Measurements from ENCODE around the gene GREB1L. TPM values are rescaled to one million over a fixed set of nuclear protein-coding genes. Genes with fewer than 3 reads are reported as not detected.

The GREB1L gene
- total and polyA plus RNA-seq, 2 experiments from 2014 or later: 1.9 to 3.0 TPM

- Histone ChIP-seq H3K27me3 (replicated peaks; ENCODE audit: insufficient read depth) (no peaks in the 10 kb centered on the region), H3K27ac (no peak overlapping the region), H3K4me3 (no peak overlapping the region), H3K4me1 (ENCODE audit: insufficient read depth) (no peaks in the 10 kb centered on the region), H3K9me3 (ENCODE audit: low read depth) (no peaks in the 10 kb centered on the region), H2AFZ (no peak overlapping the region), H3K9ac (no peak overlapping the region), H3K4me2 (ENCODE audit: unreplicated experiment) (no peak overlapping the region), H4K20me1 (ENCODE audit: insufficient read depth) (no peaks in the 10 kb centered on the region), H3F3A (ENCODE audit: insufficient read depth) (no peaks in the 10 kb centered on the region), H3K9me2 (ENCODE audit: insufficient read depth) (no peaks in the 10 kb centered on the region), H3K79me2 (ENCODE audit: insufficient read depth) (no peaks in the 10 kb centered on the region), H3K36me3 (ENCODE audit: low read depth) (no peaks in the 10 kb centered on the region)
- in situ Hi-C loops (cut with MboI): loop anchor here (25.0 kb wide), 1 partner anchor 236 kb away; no protein-coding TSS in a partner anchor
- peak; percentile 44 for DNase-seq
- no peak for TF ChIP-seq EZH2phosphoT487 (IDR thresholded peaks at IDR 0.05; ENCODE audit: insufficient read depth, low read depth)
- no peak for TF ChIP-seq EZH2 (IDR thresholded peaks at IDR 0.05; ENCODE audit: insufficient read depth, poor library complexity, severe bottlenecking)
These were observed 206.3 kb downstream of the GREB1L start for GRCh38 chr18:21448299-21448698.

GRCh38 chr18:21449367-21450290, 207.6 kb downstream of the GREB1L start:
- Histone ChIP-seq H3K36me3 (ENCODE audit: low read depth) (no peaks in the 10 kb centered on the region), H3K9me3 (ENCODE audit: low read depth) (no peaks in the 10 kb centered on the region), H3F3A (ENCODE audit: insufficient read depth) (no peaks in the 10 kb centered on the region), H3K4me2 (ENCODE audit: unreplicated experiment) (no peak overlapping the region), H3K4me3 (no peak overlapping the region), H3K9ac (no peak overlapping the region), H2AFZ (no peak overlapping the region), H4K20me1 (ENCODE audit: insufficient read depth) (no peaks in the 10 kb centered on the region), H3K4me1 (ENCODE audit: insufficient read depth) (no peaks in the 10 kb centered on the region), H3K27me3 (replicated peaks; ENCODE audit: insufficient read depth) (no peaks in the 10 kb centered on the region), H3K27ac (no peak overlapping the region), H3K9me2 (ENCODE audit: insufficient read depth) (no peaks in the 10 kb centered on the region), H3K79me2 (ENCODE audit: insufficient read depth) (no peaks in the 10 kb centered on the region)
- DNase-seq: no peak
- WGBS, 2 experiments (ENCODE audit: low coverage in 1 of 2, low lambda C conversion rate in 2 of 2, missing lambda C conversion rate in 2 of 2): 78 to 81% methylated on average over 5 of the region's 5 CpGs
- TF ChIP-seq EZH2 (IDR thresholded peaks at IDR 0.05; ENCODE audit: insufficient read depth, poor library complexity, severe bottlenecking) (no peak), EZH2phosphoT487 (IDR thresholded peaks at IDR 0.05; ENCODE audit: insufficient read depth, low read depth) (no peak)
- in situ Hi-C loops (cut with MboI): loop anchor here (25.0 kb wide), 1 partner anchor 237 kb away; no protein-coding TSS in a partner anchor

- H3K36me3 ChIP-seq (ENCODE audit: low read depth): no peaks in the 10 kb centered on the region
- DNase-seq: no peak
- in situ Hi-C loops (cut with MboI): no loop called here
- WGBS, 2 experiments (ENCODE audit: low coverage in 1 of 2, low lambda C conversion rate in 2 of 2, missing lambda C conversion rate in 2 of 2): 50 to 54% methylated on average over 2 of the region's 2 CpGs
- no peak overlapping the region for H2AFZ ChIP-seq
- no peaks in the 10 kb centered on the region for H3F3A ChIP-seq (ENCODE audit: insufficient read depth)
- H3K79me2 ChIP-seq (ENCODE audit: insufficient read depth): no peaks in the 10 kb centered on the region
- no peak overlapping the region for H3K27ac ChIP-seq
- no peak overlapping the region for H3K4me3 ChIP-seq
- no peak for TF ChIP-seq EZH2 (IDR thresholded peaks at IDR 0.05; ENCODE audit: insufficient read depth, poor library complexity, severe bottlenecking)
- no peak for TF ChIP-seq EZH2phosphoT487 (IDR thresholded peaks at IDR 0.05; ENCODE audit: insufficient read depth, low read depth)
- H3K9me3 ChIP-seq (ENCODE audit: low read depth): no peaks in the 10 kb centered on the region
- H3K4me2 ChIP-seq (ENCODE audit: unreplicated experiment): no peak overlapping the region
- H3K4me1 ChIP-seq (ENCODE audit: insufficient read depth): no peaks in the 10 kb centered on the region
- no peaks in the 10 kb centered on the region for H3K9me2 ChIP-seq (ENCODE audit: insufficient read depth)
- no peaks in the 10 kb centered on the region for H3K27me3 ChIP-seq (replicated peaks; ENCODE audit: insufficient read depth)
- no peak overlapping the region for H3K9ac ChIP-seq
- no peaks in the 10 kb centered on the region for H4K20me1 ChIP-seq (ENCODE audit: insufficient read depth)
These were observed 208.5 kb downstream of the GREB1L start for GRCh38 chr18:21450503-21450902.

GRCh38 chr18:21450913-21451312, 208.9 kb downstream of the GREB1L start:
- no peaks in the 10 kb centered on the region for H3K9me2 ChIP-seq (ENCODE audit: insufficient read depth)
- no peaks in the 10 kb centered on the region for H3K27me3 ChIP-seq (replicated peaks; ENCODE audit: insufficient read depth)
- H3K27ac ChIP-seq: no peak overlapping the region
- H3K9me3 ChIP-seq (ENCODE audit: low read depth): no peaks in the 10 kb centered on the region
- WGBS, 2 experiments (ENCODE audit: low coverage in 1 of 2, low lambda C conversion rate in 2 of 2, missing lambda C conversion rate in 2 of 2): 94 to 100% methylated on average over 1 of the region's 1 CpG
- H2AFZ ChIP-seq: no peak overlapping the region
- TF ChIP-seq EZH2 (IDR thresholded peaks at IDR 0.05; ENCODE audit: insufficient read depth, poor library complexity, severe bottlenecking) (no peak), EZH2phosphoT487 (IDR thresholded peaks at IDR 0.05; ENCODE audit: insufficient read depth, low read depth) (no peak)
- no peak overlapping the region for H3K9ac ChIP-seq
- no peaks in the 10 kb centered on the region for H3F3A ChIP-seq (ENCODE audit: insufficient read depth)
- no peaks in the 10 kb centered on the region for H3K4me1 ChIP-seq (ENCODE audit: insufficient read depth)
- H3K79me2 ChIP-seq (ENCODE audit: insufficient read depth): no peaks in the 10 kb centered on the region
- no peak overlapping the region for H3K4me2 ChIP-seq (ENCODE audit: unreplicated experiment)
- in situ Hi-C loops (cut with MboI): no loop called here
- H4K20me1 ChIP-seq (ENCODE audit: insufficient read depth): no peaks in the 10 kb centered on the region
- H3K4me3 ChIP-seq: no peak overlapping the region
- DNase-seq: no peak
- H3K36me3 ChIP-seq (ENCODE audit: low read depth): no peaks in the 10 kb centered on the region

All from GM23248 (cell line).